Sigmoid colon (tissue), 4 donors: Measurements from ENCODE around the gene ATP6V1F.

Experiments
- EP300 ChIP-seq, 4 donors: sonication (generic); formaldehyde crosslinking; IDR thresholded peaks; one replicate each; pipeline ENCODE4 v1.6.1; 2017; ENCODE audit warnings: antibody characterized with exemption in 4 of 4
- POLR2A ChIP-seq, 2 donors: fragments of 450-650 bp; IDR thresholded peaks; one replicate each; pipeline ENCODE4 v1.6.1; 2016; ENCODE audit warnings: antibody characterized with exemption in 2 of 2, mild to moderate bottlenecking in 2 of 2, moderate library complexity in 2 of 2
- POLR2AphosphoS5 ChIP-seq, 4 donors: sonication (generic); formaldehyde crosslinking; IDR thresholded peaks; one replicate each; pipeline ENCODE4 v1.6.1; 2017; ENCODE audit warnings: antibody characterized with exemption in 4 of 4
- TF ChIP-seq, protein P1 (sequence below), 4 experiments: fragments of 450-650 bp in 3 of 4; fragments of 200-600 bp in 1 of 4; IDR thresholded peaks; one replicate each; pipeline ENCODE4 v1.5.1; 2016 to 2019; ENCODE audit warnings: antibody characterized with exemption in 4 of 4, mild to moderate bottlenecking in 3 of 4, moderate library complexity in 2 of 4

DNA sequence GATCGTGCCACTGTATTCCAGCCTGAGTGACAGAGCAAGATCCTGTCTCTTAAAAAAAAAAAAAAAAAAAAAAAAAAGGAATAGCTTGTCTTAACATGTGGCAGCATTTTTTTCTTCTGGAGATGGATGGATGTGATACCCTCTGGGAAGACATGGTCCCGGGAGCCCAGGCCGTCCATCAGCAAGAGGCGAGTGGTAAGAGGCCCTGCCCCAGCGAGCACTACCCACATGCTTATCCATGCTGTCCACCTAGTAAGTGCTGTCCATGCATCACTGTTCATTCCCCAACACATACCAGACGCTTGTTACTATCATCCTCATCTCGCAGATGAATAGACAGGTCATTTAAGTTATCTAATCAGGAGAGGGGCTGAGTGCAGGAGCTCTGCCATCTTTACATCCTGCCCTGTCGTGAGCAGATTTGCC is 12.9 kb downstream of the ATP6V1F start:
- TF ChIP-seq POLR2AphosphoS5 (IDR thresholded peaks at IDR 0.05) (no peak), EP300 (IDR thresholded peaks at IDR 0.05) (no peak), POLR2A (IDR thresholded peaks at IDR 0.05) (no peak)
- TF ChIP-seq, protein P1, sequence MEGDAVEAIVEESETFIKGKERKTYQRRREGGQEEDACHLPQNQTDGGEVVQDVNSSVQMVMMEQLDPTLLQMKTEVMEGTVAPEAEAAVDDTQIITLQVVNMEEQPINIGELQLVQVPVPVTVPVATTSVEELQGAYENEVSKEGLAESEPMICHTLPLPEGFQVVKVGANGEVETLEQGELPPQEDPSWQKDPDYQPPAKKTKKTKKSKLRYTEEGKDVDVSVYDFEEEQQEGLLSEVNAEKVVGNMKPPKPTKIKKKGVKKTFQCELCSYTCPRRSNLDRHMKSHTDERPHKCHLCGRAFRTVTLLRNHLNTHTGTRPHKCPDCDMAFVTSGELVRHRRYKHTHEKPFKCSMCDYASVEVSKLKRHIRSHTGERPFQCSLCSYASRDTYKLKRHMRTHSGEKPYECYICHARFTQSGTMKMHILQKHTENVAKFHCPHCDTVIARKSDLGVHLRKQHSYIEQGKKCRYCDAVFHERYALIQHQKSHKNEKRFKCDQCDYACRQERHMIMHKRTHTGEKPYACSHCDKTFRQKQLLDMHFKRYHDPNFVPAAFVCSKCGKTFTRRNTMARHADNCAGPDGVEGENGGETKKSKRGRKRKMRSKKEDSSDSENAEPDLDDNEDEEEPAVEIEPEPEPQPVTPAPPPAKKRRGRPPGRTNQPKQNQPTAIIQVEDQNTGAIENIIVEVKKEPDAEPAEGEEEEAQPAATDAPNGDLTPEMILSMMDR (IDR thresholded peaks at IDR 0.05): no peak
